IMR-90 (cell line): Measurements from ENCODE around the gene ARL14EP. TPM values are rescaled to one million over a fixed set of nuclear protein-coding genes. Genes with fewer than 3 reads are reported as not detected.

ENCODE experiments used
- ATAC-seq: fragments of 200-7000 bp; cut with Tn5 transposase; 2 replicates; pipeline ENCODE4 v1.9.1; 2020; ENCODE audit warnings: low read depth, mild to moderate bottlenecking, moderate library complexity
- BruUV-seq: library from RNA; stranded (reverse); fragments of 400-500 nt; replicated peaks from 2 replicates; lab custom pipeline; 2021; lab: Mats Ljungman, UMichigan
- CTCF ChIA-PET: fragments of 300-600 bp; formaldehyde crosslinking; extraction: SDS; loops from one replicate; lab custom pipeline; 2021; ENCODE audit warnings: antibody characterized with exemption; lab: Yijun Ruan, JAX
- POLR2A ChIA-PET: fragments of 300-600 bp; sonication (Branson Sonifier 250); formaldehyde crosslinking; loops from one replicate; lab custom pipeline; 2022; ENCODE audit warnings: antibody characterized with exemption; ENCODE audit not compliant: unreplicated experiment; lab: Charles Lee
- DNase-seq: peaks from one replicate; pipeline ENCODE4 v3.0.0; 2013
- H2AFZ ChIP-seq: replicated peaks from 2 replicates; pipeline ENCODE3; 2013; ENCODE audit warnings: low read length, mild to moderate bottlenecking; ENCODE audit not compliant: poor library complexity
- H2AK5ac ChIP-seq: 2 replicates; pipeline ENCODE4 v1.6.1; 2013; ENCODE audit warnings: low read depth, low read length, inconsistent platforms
- H2AK9ac ChIP-seq: replicated peaks from 2 replicates; pipeline ENCODE3; 2013; ENCODE audit warnings: mild to moderate bottlenecking, low read depth, low read length, moderate library complexity; ENCODE audit not compliant: poor library complexity
- H2BK120ac ChIP-seq: 2 replicates; pipeline ENCODE4 v1.6.1; 2013; ENCODE audit warnings: low read depth, low read length, inconsistent platforms
- H2BK15ac ChIP-seq: 3 replicates; pipeline ENCODE4 v1.6.1; 2013; ENCODE audit warnings: low read depth, low read length, inconsistent platforms
- H2BK20ac ChIP-seq: 2 replicates; pipeline ENCODE4 v1.6.1; 2013; ENCODE audit warnings: low read depth, mild to moderate bottlenecking, inconsistent platforms, low read length, moderate library complexity
- H2BK5ac ChIP-seq: 2 replicates; pipeline ENCODE4 v1.6.1; 2013; ENCODE audit warnings: mild to moderate bottlenecking, low read depth, low read length, inconsistent platforms; ENCODE audit not compliant: poor library complexity, severe bottlenecking
- H3K14ac ChIP-seq: replicated peaks from 2 replicates; pipeline ENCODE4 v1.6.1; 2013; ENCODE audit warnings: low read depth, low read length, inconsistent platforms
- H3K18ac ChIP-seq: 2 replicates; pipeline ENCODE4 v1.6.1; 2013; ENCODE audit warnings: low read depth, low read length, control low read depth
- H3K23ac ChIP-seq: 2 replicates; pipeline ENCODE4 v1.6.1; 2013; ENCODE audit warnings: low read depth, low read length, inconsistent platforms
- H3K27ac ChIP-seq: 2 replicates; pipeline ENCODE4 v1.5.1; 2013; ENCODE audit warnings: mild to moderate bottlenecking, control low read depth, low read length; ENCODE audit not compliant: insufficient read depth
- H3K27me3 ChIP-seq: 2 replicates; pipeline ENCODE4 v1.6.1; 2013; ENCODE audit warnings: low read length; ENCODE audit not compliant: control insufficient read depth, insufficient read depth
- H3K36me3 ChIP-seq: 2 replicates; pipeline ENCODE4 v1.6.1; 2013; ENCODE audit warnings: low read length, mixed read lengths; ENCODE audit not compliant: control insufficient read depth, insufficient read depth
- H3K4ac ChIP-seq: 2 replicates; pipeline ENCODE4 v1.6.1; 2013; ENCODE audit warnings: low read depth, low read length, inconsistent platforms
- H3K4me1 ChIP-seq: 2 replicates; pipeline ENCODE4 v1.6.1; 2013; ENCODE audit warnings: low read length, mixed read lengths; ENCODE audit not compliant: control insufficient read depth, insufficient read depth
- H3K4me2 ChIP-seq: 2 replicates; pipeline ENCODE4 v1.6.1; 2013; ENCODE audit warnings: low read depth, mild to moderate bottlenecking, control low read depth, low read length, moderate library complexity
- H3K4me3 ChIP-seq: 2 replicates; pipeline ENCODE4 v1.5.1; 2013; ENCODE audit warnings: low read depth, mild to moderate bottlenecking, control low read depth, low read length, moderate library complexity; ENCODE audit not compliant: insufficient read depth
- H3K56ac ChIP-seq: 2 replicates; pipeline ENCODE4 v1.6.1; 2013; ENCODE audit warnings: low read length, inconsistent platforms; ENCODE audit not compliant: insufficient read depth; ENCODE audit errors: extremely low read depth
- H3K79me1 ChIP-seq, 2 experiments: 2 replicates each; pipeline ENCODE4 v1.6.1; 2013; ENCODE audit warnings: low read length in 2 of 2, inconsistent platforms in 1 of 2, low read depth in 1 of 2
- H3K9ac ChIP-seq: 2 replicates; pipeline ENCODE4 v1.6.1; 2013; ENCODE audit warnings: low read depth, low read length, control low read depth
- H3K9me1 ChIP-seq: 2 replicates; pipeline ENCODE4 v1.6.1; 2013; ENCODE audit warnings: low read length, inconsistent platforms; ENCODE audit not compliant: insufficient read depth
- H3K9me3 ChIP-seq: 2 replicates; pipeline ENCODE4 v1.6.1; 2013; ENCODE audit warnings: low read length; ENCODE audit not compliant: control insufficient read depth, insufficient read depth
- H4K20me1 ChIP-seq: 2 replicates; pipeline ENCODE4 v1.6.1; 2013; ENCODE audit warnings: low read length, inconsistent platforms; ENCODE audit not compliant: insufficient read depth
- H4K5ac ChIP-seq: 2 replicates; pipeline ENCODE4 v1.6.1; 2013; ENCODE audit warnings: mild to moderate bottlenecking, low read depth, low read length, control low read depth
- H4K8ac ChIP-seq, 2 experiments: 2 replicates each; pipeline ENCODE4 v1.6.1; 2013; ENCODE audit warnings: low read depth in 2 of 2, low read length in 2 of 2, control low read depth in 1 of 2, inconsistent platforms in 1 of 2
- H4K91ac ChIP-seq: 2 replicates; pipeline ENCODE4 v1.6.1; 2013; ENCODE audit warnings: low read depth, low read length, inconsistent platforms; ENCODE audit not compliant: insufficient read depth
- BHLHE40 ChIP-seq: fragments of 150-350 bp; IDR thresholded peaks from 2 replicates; pipeline ENCODE4 v1.6.1; 2016; ENCODE audit warnings: mild to moderate bottlenecking, low read depth, low read length
- CEBPB ChIP-seq: IDR thresholded peaks from 2 replicates; pipeline ENCODE4 v1.6.1; 2012; ENCODE audit warnings: low read depth, low read length, improper control_type of control experiment
- CHD1 ChIP-seq: IDR thresholded peaks from 2 replicates; pipeline ENCODE4 v1.6.1; 2012; ENCODE audit warnings: low read depth, low read length, improper control_type of control experiment
- FOS ChIP-seq: fragments of 150-350 bp; IDR thresholded peaks from 2 replicates; pipeline ENCODE4 v1.6.1; 2016; ENCODE audit warnings: low read depth, low read length
- MAFK ChIP-seq: IDR thresholded peaks from 2 replicates; pipeline ENCODE4 v1.6.1; 2012; ENCODE audit warnings: low read depth, low read length, improper control_type of control experiment
- MAZ ChIP-seq: IDR thresholded peaks from 2 replicates; pipeline ENCODE4 v1.6.1; 2012; ENCODE audit warnings: low read depth, mild to moderate bottlenecking, low read length, improper control_type of control experiment, moderate library complexity, borderline replicate concordance
- MXI1 ChIP-seq: IDR thresholded peaks from 2 replicates; pipeline ENCODE4 v1.6.1; 2012; ENCODE audit warnings: low read depth, mild to moderate bottlenecking, low read length, moderate library complexity, borderline replicate concordance
- NFE2L2 ChIP-seq: fragments of 150-350 bp; IDR thresholded peaks from 2 replicates; pipeline ENCODE4 v1.6.1; 2016; ENCODE audit warnings: low read depth, mild to moderate bottlenecking, low read length
- POLR2A ChIP-seq: IDR thresholded peaks from 2 replicates; pipeline ENCODE4 v1.6.1; 2012; ENCODE audit warnings: mild to moderate bottlenecking, low read depth, low read length
- RAD21 ChIP-seq: IDR thresholded peaks from 2 replicates; pipeline ENCODE4 v1.6.1; 2012; ENCODE audit warnings: low read length, improper control_type of control experiment
- RCOR1 ChIP-seq: IDR thresholded peaks from 2 replicates; pipeline ENCODE4 v1.6.1; 2012; ENCODE audit warnings: mild to moderate bottlenecking, low read length, improper control_type of control experiment; ENCODE audit not compliant: insufficient replicate concordance
- RFX5 ChIP-seq: IDR thresholded peaks from 2 replicates; pipeline ENCODE4 v1.8.0; 2012; ENCODE audit warnings: low read depth, mild to moderate bottlenecking, low read length, moderate library complexity
- SMC3 ChIP-seq: fragments of 150-350 bp; IDR thresholded peaks from 2 replicates; pipeline ENCODE4 v1.6.1; 2016; ENCODE audit warnings: low read depth, mild to moderate bottlenecking, antibody characterized with exemption, low read length, moderate library complexity
- WGBS, 2 experiments: methylation state at CpG; one replicate each; pipeline versions ENCODE4 v1.1.5 to v1.1.7; 2013; ENCODE audit warnings: missing lambda C conversion rate in 2 of 2; ENCODE audit not compliant: insufficient read length in 1 of 2; ENCODE audit errors: extremely low coverage in 2 of 2; 5-methylcytosine and 5-hydroxymethylcytosine counted together
- dilution Hi-C: fragments of 300-500 bp; cut with HindIII; formaldehyde crosslinking; loops from one replicate; pipeline ENCODE4 v1.14.3; 2018; ENCODE audit warnings: low sequenced_read_pairs; ENCODE audit not compliant: unreplicated experiment
- in situ Hi-C: fragments of 300-500 bp; cut with MboI; formaldehyde crosslinking; loops from 3 replicates; pipeline ENCODE4 v1.14.3; 2019; ENCODE audit warnings: low sequenced_read_pairs, inconsistent platforms, mixed read lengths
- intact Hi-C: fragments of 100-400 bp; cut with micrococcal nuclease; formaldehyde crosslinking; loops from 2 replicates; pipeline ENCODE4 v1.10.0; 2022
- polyA plus RNA-seq, 3 experiments: library from polyadenylated mRNA; depleted of rRNA; stranded (reverse); fragments of >200 nt; gene quantifications; 2 replicates each; pipeline ENCODE4 v1.2.3, GENCODE V29; 2012; ENCODE audit warnings: low replicate concordance in 1 of 3
- total RNA-seq: library from RNA; depleted of rRNA; stranded (reverse); fragments of >200 nt; gene quantifications from 2 replicates; pipeline ENCODE4 v1.2.3, GENCODE V29; 2012
- TF ChIP-seq, protein P1 (sequence below): fragments of 150-350 bp; IDR thresholded peaks from 2 replicates; pipeline ENCODE4 v1.6.1; 2017; ENCODE audit warnings: mild to moderate bottlenecking, antibody characterized with exemption, low read length, low read depth
- TF ChIP-seq, protein P2 (sequence below): conservative IDR thresholded peaks from 2 replicates; pipeline ENCODE4 v1.5.1; 2012; ENCODE audit warnings: mild to moderate bottlenecking, low read depth, low read length, improper control_type of control experiment
- TF ChIP-seq, protein P3 (sequence below): fragments of 150-350 bp; IDR thresholded peaks from 2 replicates; pipeline ENCODE4 v1.6.1; 2016; ENCODE audit warnings: low read depth, mild to moderate bottlenecking, low read length, moderate library complexity, borderline replicate concordance

ARL14EP gene
- total and polyA plus RNA-seq, 2 of the 4 experiments (the other 2 are of a cell fraction), result 13.8 to 15.7 TPM

DNA sequence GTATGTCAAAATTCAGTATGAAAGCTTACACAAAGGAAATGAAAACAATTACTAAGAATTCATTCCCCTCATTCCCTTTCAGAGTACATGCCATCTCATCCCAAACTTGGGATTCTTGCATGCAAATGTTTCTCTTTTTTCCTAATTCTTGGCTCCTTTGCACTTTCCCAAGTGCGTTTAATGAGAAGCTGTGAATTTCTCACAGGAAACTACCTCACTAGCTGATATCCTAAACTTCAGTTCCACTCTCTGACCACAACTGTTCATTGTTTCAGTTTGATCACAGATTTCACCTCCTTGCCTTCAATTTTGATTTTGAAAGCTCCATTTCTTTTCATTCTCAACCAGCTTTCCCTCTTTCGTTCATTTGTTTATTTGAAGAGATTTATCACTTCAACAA, 5.9 kb upstream of the ARL14EP start:
- no TSS peak for BruUV-seq
- H3K4ac ChIP-seq, result no peak overlapping the region
- H2AK5ac ChIP-seq, result no peak overlapping the region
- H4K5ac ChIP-seq, result no peak overlapping the region
- in situ Hi-C loops (no loop called here), dilution Hi-C loops (no loop called here), intact Hi-C loops (no loop called here)
- no peak overlapping the region for H2BK120ac ChIP-seq
- H3K4me1 ChIP-seq, result peaks cover under 1% of the 10 kb centered on the region; the same call in 1 of the 2 replicates
- WGBS, 2 experiments, result 0% methylated on average over 1 of the region's 2 CpGs; no CpG with 5 or more reads in 1 of the 2 experiments
- H3K4me2 ChIP-seq, result no peak overlapping the region; the same call in 1 of the 2 replicates
- no peak overlapping the region for H2AFZ ChIP-seq
- H4K8ac ChIP-seq, result no peak overlapping the region
- H3K27me3 ChIP-seq, result peaks cover 4% of the 10 kb centered on the region; the same call in 1 of the 2 replicates
- no peak overlapping the region for H2BK15ac ChIP-seq
- CTCF ChIA-PET, result no interaction called here
- H2BK5ac ChIP-seq, result no peak overlapping the region
- no peaks in the 10 kb centered on the region for H4K20me1 ChIP-seq
- no peak overlapping the region for H3K9ac ChIP-seq
- H3K14ac ChIP-seq, result no peak overlapping the region
- no peaks in the 10 kb centered on the region for H3K9me1 ChIP-seq
- no peaks in the 10 kb centered on the region for H3K79me1 ChIP-seq
- no peak overlapping the region for H3K27ac ChIP-seq
- H2AK9ac ChIP-seq, result no peak overlapping the region
- no peaks in the 10 kb centered on the region for H3K9me3 ChIP-seq
- H3K18ac ChIP-seq, result no peak overlapping the region
- TF ChIP-seq, protein P1, sequence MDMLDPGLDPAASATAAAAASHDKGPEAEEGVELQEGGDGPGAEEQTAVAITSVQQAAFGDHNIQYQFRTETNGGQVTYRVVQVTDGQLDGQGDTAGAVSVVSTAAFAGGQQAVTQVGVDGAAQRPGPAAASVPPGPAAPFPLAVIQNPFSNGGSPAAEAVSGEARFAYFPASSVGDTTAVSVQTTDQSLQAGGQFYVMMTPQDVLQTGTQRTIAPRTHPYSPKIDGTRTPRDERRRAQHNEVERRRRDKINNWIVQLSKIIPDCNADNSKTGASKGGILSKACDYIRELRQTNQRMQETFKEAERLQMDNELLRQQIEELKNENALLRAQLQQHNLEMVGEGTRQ, result no peak
- TF ChIP-seq BHLHE40 (no peak), MXI1 (no peak), FOS (no peak), SMC3 (no peak), NFE2L2 (no peak), RFX5 (no peak), CEBPB (no peak), MAZ (no peak), POLR2A (no peak), RAD21 (no peak), MAFK (no peak), RCOR1 (no peak), CHD1 (no peak)
- TF ChIP-seq, protein P2, sequence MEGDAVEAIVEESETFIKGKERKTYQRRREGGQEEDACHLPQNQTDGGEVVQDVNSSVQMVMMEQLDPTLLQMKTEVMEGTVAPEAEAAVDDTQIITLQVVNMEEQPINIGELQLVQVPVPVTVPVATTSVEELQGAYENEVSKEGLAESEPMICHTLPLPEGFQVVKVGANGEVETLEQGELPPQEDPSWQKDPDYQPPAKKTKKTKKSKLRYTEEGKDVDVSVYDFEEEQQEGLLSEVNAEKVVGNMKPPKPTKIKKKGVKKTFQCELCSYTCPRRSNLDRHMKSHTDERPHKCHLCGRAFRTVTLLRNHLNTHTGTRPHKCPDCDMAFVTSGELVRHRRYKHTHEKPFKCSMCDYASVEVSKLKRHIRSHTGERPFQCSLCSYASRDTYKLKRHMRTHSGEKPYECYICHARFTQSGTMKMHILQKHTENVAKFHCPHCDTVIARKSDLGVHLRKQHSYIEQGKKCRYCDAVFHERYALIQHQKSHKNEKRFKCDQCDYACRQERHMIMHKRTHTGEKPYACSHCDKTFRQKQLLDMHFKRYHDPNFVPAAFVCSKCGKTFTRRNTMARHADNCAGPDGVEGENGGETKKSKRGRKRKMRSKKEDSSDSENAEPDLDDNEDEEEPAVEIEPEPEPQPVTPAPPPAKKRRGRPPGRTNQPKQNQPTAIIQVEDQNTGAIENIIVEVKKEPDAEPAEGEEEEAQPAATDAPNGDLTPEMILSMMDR, result no peak
- TF ChIP-seq, protein P3, sequence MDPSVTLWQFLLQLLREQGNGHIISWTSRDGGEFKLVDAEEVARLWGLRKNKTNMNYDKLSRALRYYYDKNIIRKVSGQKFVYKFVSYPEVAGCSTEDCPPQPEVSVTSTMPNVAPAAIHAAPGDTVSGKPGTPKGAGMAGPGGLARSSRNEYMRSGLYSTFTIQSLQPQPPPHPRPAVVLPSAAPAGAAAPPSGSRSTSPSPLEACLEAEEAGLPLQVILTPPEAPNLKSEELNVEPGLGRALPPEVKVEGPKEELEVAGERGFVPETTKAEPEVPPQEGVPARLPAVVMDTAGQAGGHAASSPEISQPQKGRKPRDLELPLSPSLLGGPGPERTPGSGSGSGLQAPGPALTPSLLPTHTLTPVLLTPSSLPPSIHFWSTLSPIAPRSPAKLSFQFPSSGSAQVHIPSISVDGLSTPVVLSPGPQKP, result no peak
- H4K91ac ChIP-seq, result no peak overlapping the region
- POLR2A ChIA-PET, result no interaction called here
- no peak overlapping the region for H2BK20ac ChIP-seq
- DNase-seq (no peak), ATAC-seq (no peak)
- no peak overlapping the region for H3K23ac ChIP-seq
- no peak overlapping the region for H3K56ac ChIP-seq
- H3K4me3 ChIP-seq, result no peak overlapping the region
- H3K36me3 ChIP-seq, result no peaks in the 10 kb centered on the region
